Activated gamma-delta T cell treated with anti-CD3 and anti-CD28 coated beads, Interleukin-2, amount 50 U/mL, for 16 hours (primary cell): ENCODE data around the gene DEPDC7.
"Not testable (repeated sequence)": the region's sequence is repeated elsewhere in the genome, so short reads cannot be mapped to it uniquely, and the experiment has no call there.

Source experiments
- DNase-seq: peaks from one replicate; pipeline ENCODE4 v3.0.0-alpha.2; 2020; ENCODE audit warnings: low read depth

The DEPDC7 gene

GRCh38 chr11:33015621-33016551 lies at the start of gene DEPDC7:
TSS of gene DEPDC7 (plus strand) at chr11:33015878. CDS start at chr11:33015956, 78 bp downstream.
- DNase-seq = peak; percentile 59

DNA sequence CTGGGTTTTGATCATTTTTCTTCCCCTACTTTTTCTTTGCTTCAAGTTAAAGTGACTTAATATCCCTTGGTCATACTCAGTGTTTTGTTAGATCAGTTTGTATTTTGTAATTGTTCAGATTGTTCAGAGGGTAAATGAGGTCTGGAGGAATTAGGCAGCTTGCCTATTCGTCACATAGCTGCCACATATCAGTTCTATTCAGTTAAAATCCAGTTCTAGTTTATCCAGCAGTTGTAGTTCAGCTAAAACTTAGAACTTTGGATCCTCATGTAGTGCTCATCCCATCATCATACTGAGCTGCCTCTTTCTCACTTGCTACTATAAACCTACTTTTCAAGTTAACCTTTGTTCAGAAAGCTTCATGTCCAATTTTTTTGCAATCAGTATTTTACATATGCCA lies 47.1 kb upstream of the DEPDC7 start:
- no peak for DNase-seq

DNA sequence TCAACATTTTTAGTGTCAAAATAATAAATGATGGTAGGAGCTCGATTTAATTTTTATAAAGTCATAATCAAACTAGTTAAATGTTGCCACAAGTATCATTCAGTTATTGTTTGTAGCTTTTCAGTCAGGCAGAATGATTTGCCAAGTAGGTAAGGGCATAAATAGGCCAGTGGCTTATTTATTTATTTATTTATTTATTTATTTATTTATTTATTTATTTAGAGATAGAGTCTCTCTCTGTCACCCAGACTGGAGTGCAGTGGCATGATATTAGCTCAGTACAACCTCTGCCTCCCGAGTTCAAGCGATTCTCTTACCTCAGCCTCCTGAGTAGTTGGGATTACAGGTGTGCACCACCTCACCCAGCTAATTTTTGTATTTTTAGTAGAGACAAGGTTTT lies 43.4 kb upstream of the DEPDC7 start:
- not testable (repeated sequence) for DNase-seq

- no peak for DNase-seq
Measured at GRCh38 chr11:32972781-32973180, 42.9 kb upstream of the DEPDC7 start.

- DNase-seq = no peak
Measured at GRCh38 chr11:32982626-32983025, 33.1 kb upstream of the DEPDC7 start.

DNA sequence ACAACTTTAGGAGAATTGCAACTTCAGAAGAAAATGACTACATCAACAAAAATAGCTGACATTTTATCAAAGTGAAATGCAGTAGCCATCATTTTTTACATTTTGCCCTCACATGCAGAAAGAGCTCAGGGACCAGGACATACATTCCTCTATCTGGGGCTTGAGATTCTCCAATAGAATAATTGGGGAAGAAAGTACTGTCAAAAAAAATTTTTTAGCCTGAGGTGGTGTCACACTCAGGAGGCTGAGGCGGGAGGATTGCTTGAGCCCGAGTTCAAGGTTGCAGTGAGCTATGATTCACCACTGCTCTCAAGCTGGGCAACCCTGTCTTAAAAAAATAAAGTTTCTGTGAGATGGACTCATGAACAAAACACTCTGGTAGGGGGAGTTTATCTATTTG lies 32.2 kb upstream of the DEPDC7 start:
- DNase-seq = no peak

- DNase-seq = no peak
Measured at GRCh38 chr11:32985600-32985999, 30.1 kb upstream of the DEPDC7 start.

- no peak for DNase-seq
Measured at GRCh38 chr11:32987851-32988250, 27.8 kb upstream of the DEPDC7 start.

DNA sequence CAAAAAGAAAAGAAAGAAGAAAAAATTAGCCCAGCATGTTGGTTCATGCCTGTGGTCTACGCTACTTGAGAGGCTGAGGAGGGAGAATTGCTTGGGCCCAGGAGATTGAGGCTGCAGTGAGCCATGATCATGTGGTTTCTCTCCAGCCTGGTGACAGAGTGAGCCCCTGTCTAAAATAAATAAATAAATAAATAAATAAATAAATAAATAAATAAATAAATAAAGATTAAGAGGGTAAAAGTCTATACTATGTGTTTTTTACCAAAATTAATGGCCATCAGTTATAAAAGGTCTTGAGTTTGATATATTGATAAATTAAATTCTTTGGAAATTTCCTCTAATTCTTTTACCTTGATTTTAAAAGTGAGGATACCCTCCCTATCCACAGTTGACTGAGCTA lies 25.2 kb upstream of the DEPDC7 start:
- DNase-seq = no peak

GRCh38 chr11:32991427-32991826 lies 24.3 kb upstream of the DEPDC7 start:
- DNase-seq = no peak

GRCh38 chr11:32991898-32992297 lies 23.8 kb upstream of the DEPDC7 start:
- no peak for DNase-seq

- no peak for DNase-seq
Measured at GRCh38 chr11:33000181-33000580, 15.5 kb upstream of the DEPDC7 start.

GRCh38 chr11:33001281-33001680 lies 14.4 kb upstream of the DEPDC7 start:
- no peak for DNase-seq

DNA sequence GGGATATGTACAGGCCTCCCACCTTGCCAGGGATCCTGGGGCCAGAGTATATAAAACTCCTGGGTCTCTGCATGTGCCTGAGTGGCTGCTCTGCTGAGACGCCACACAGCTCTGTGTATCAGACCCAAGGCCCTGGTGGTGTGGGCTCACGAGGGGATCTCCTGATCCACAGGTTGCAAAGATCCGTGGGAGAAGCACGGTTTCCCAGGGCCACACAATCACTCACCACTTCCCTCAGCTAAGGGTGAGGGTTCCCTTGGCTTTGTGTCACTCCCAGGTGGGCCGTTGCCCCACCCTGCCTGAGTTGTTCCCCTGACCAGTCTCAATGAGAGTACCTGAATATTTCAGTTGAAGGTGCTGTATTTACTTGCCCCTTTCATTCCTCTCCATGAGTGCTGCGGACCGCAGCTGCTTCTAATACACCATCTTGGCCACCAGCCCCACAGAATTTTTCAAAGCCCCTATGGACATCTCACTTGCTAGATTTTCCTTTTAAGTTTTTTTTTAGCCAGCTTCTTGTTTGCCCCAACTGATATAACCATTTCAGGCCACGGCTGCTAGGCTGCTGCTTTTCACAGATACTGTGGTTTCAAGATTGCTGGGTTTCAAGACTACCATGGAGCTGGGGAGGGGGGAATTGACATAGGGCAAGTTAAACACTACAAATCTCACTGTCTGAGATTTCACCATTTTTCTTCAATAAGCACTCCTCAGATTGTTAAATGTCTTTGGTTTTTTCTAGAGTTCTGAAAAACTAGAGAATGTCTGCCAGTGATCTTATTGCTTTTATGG lies 13.7 kb upstream of the DEPDC7 start:
- DNase-seq = no peak

DNA sequence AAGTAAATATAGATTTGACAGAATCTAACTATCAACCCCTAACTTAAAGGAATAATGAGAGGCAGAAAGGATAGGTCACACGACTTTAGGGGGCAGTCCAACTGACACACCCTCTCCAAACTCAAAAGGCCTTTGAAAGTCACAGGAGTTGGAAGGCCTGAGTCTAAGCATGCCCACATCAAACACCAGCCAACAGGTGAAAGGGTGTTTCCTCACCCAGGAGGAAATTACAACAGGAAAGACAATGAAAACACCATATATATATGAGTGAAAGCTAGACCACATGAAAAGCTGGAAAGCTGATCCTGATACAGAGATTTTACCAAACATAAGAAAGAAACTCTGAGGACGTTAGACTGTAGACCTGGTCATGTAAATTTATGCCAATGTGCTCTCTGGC lies 10.5 kb upstream of the DEPDC7 start:
- no peak for DNase-seq

DNA sequence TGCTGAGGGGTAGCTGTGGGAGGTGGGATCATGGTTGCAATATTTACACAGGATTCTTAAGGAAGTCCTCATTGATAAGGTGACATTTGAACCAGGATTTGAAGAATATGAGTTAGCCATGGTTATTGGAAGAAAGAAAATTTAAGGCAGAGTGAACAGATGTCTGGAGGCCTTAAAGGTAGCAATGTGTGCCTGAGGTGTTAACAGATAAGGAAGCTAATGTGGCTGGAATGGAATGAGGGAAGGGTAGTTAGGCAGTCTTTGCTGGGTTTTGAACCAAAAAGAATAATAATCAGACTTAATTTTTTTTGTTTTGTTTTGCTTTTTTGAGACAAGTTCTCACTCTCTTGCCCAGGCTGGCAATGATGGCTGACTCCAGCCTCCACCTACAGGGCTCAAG lies 9.7 kb upstream of the DEPDC7 start:
- no peak for DNase-seq

DNA sequence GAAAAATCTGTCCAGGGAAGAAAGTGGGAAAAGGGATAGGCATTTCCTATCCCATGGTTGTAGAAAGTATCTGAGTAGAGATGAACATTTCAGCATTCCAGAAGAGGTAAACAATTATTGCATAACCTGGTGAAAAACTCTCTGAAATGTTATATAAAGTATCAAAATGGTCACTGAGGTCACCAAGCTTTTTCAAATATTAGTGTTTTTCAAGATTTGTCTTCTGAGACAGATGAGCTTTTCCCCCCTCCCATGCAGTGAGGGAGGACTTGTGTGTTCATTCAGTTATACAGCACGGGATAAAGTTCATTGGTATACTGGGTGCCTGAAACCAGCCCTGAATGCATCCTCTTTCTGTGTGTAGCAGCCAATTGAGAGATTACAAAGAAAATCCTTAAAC lies 1.9 kb upstream of the DEPDC7 start:
- DNase-seq = no peak

DNA sequence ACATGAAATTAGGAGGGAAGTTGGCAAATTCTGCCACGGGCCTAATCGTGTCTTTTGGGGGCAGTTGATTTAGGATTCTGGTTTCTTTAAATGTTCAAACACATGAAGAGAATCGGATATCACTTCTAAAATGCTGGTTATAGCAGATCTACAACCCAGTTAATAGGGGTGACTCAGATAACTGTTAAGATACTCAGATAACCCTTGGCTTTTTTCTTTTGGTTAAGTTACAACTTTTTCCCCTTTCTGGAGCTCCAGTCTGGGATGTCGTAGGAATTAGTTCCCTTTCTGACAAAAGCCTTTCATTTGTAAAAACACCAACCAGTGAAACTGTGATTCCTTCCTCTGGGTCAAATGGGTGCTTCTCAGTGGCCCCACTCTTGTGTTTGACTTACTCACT lies 976 bp downstream of the DEPDC7 start:
- DNase-seq = no peak

- no peak for DNase-seq
Measured at GRCh38 chr11:33017478-33017877, 1.8 kb downstream of the DEPDC7 start.

- DNase-seq = no peak
Measured at GRCh38 chr11:33017965-33018364, 2.3 kb downstream of the DEPDC7 start.

DNA sequence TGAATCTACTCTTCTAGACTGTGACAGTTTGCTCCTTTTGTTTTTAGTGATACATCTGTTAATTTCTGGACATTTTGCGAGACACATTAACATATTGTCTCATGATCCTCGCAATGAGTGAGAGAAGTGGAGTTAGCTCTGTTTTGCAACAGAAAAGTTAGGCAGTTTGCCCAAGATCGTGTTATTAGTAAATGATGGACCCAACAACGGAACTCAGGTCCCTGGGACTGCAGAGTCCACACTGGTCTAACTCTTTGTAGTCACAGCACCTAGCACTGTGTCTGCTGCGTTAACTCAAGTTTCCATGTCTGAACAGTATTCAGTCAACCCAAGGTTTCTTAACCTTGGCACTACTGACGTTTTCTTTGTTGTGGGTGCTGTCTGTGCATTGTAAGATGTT lies 3.2 kb downstream of the DEPDC7 start:
- no peak for DNase-seq

DNA sequence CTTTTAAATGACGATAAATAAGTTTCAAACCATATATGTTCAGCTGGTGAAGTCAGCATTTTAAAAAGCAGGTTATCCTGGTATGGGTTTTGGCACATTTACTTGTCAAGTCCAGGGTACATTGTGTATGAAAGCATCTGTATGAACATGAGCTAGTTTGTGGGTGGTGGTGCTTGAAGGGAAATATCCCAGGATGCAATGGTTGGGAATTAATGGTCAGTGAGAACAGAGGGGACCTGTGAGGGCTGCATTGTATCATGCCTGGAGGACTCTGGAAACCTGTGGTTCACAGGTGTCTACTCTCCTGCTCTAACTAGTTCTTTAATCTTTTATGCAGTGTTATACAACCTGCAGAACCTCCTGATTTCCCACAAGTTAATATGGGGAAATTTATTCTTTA lies 5.8 kb downstream of the DEPDC7 start:
- no peak for DNase-seq

DNA sequence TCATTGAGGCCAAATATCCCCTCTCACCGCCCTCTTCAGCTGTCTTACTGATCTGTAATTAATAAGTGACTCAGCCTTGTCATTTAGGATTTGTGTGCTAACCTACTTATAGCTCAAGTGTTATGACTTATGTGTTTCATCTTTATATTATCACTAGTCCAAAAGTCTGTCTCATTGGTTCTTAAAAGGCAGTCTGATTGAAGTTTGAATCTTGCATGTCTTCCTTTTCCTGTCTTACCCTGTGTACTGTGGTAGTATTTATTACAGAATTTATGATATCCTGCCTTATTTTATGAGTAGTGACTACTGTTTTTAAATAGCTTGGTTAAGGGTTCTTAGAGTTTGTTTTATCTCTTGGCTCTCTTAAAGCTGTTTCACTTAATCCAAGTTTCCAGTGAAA lies 6.3 kb downstream of the DEPDC7 start:
- DNase-seq = no peak
